GM21529 (cell line): ENCODE measurements around the gene GNAQ.
"Not testable (repeated sequence)": the region's sequence is repeated elsewhere in the genome, so short reads cannot be mapped to it uniquely, and the experiment has no call there.

ENCODE experiments used
- ATAC-seq: cut with Tn5 transposase; IDR thresholded peaks from one replicate; pipeline ENCODE4 v1.9.1; 2021; ENCODE audit not compliant: unreplicated experiment

The GNAQ gene

DNA sequence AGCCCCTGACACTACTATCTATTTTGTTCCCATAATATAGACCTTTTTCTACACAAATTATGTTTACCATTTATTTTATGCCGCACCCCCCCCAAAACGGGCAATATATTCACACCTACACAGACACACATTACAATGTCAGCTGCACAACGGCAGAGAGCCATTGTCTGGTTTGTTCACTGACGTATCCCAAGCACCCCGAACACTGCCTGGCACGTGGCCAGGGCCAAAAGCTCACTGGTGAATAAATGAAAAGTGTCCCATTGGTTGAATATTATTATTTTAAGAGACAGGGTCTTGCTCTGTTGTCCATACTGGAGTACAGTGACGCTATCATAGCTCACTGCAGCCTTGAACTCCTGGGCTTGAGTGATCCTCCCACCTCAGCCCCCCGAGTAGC, 150.5 kb downstream of the GNAQ start:
- ATAC-seq: no peak

DNA sequence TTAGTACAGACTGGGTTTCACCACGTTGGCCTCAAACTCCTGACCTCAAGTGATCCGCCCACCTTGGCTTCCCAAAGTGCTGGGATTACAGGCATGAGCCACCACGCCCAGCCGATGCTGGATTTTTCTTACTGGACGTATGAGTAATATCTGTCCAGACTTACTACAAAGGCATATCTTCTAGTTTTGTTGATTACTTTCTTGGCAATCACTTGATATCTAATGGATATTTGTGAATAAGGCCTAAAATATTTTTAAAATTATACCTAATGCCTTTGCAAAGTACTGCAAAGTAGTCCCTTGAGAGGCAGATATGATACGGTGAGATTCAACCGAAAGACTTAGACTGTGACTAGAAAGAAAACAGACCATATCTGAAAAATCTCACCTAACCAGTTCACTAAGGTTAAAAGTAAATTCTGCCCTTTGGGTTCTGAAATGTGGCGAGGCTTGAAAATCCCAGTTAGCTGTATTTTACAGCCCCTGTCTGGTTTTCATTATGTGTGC, 152.1 kb downstream of the GNAQ start:
- no peak for ATAC-seq

DNA sequence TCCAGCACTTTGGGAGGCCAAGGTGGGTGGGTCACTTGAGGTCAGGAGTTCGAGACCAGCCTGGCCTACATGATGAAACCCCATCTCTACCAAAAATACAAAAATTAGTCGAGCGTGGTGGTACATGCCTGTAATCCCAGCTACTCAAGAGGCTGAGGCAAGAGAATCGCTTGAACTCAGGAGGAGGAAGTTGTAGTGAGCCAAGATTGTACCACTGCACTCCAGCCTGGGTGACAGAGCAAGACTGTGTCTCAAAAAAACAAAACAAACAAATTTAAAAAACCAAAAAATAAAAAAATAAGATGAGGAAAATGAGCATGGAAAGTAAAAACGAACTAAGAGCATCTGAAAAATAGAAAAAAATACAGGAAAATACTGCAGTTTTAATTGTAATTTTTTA, 152.8 kb downstream of the GNAQ start:
- ATAC-seq: not testable (repeated sequence)

DNA sequence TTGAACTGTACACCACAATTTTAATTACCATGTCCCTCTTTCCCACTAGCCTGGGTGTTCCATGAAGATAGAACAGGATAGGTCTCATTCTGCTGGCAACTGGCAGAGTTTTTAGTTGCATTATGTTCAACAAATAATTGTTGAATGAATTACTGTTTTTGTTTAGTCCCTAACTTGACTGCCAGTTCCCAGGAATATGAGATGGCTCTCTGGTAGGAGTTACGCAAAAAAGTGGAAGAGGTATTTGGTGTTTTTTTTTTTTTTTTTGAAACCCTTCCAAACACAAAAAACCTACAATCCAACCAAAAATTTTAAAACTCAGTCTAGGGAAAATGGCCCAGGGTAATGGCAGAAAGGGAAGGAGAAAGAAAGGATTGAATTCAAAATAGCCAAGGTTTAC, 153.6 kb downstream of the GNAQ start:
- no peak for ATAC-seq

DNA sequence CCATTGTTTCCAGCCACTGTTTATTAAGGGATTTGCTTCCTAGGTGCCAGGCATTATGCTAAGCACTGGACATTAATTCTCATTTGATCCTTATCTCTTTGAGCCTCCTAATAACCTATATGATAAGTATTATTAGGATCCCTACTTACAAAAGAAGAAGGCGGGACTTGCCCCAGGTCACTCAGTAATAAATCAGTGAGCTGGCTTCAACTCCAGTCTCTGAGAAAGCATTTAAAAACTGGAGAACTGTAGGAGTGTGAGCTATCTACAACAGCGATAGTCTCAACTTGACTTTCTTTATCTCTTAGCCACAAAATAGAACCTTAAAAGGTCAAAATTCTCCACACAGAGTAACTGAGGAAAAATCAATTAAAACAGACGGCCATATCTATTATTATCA, 155.0 kb downstream of the GNAQ start:
- ATAC-seq: no peak

DNA sequence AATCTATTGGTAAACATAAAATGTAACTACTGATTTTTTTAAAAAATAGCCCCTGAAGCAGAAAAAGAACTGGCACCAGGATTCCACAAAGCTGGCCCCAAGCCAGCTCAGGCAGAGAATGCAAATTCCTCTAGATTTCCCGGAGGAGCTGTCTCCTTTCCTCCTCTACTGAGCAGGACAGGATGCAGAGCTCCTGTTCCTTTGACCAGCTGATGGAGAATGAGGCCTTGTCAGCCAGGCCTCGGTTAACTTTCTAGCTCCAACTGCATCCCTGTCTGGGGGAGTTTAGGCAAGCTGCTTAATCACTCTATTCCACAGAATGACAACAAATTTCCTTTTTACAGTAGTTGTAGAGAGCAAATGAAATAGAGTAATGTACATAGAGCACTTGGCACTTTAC, 155.5 kb downstream of the GNAQ start:
- ATAC-seq: no peak

DNA sequence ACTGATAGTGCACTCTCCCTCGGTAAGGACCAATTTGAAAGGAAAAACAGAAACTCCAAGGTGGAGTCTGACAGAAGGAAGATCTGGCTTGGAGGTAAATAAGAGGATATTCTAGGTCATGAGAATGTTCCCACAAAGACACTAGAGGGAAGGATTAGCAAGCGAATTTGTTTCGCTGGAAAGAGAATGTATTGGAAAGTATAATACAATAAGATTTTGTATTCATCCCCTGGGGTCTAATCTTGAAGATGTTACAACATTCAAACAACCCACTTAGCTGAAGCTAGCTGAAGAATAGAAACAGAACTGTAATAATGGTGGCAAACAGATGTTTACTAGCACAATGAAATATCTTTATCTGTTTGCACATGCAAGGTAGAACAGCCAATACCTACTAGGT, 158.7 kb downstream of the GNAQ start:
- no peak for ATAC-seq

DNA sequence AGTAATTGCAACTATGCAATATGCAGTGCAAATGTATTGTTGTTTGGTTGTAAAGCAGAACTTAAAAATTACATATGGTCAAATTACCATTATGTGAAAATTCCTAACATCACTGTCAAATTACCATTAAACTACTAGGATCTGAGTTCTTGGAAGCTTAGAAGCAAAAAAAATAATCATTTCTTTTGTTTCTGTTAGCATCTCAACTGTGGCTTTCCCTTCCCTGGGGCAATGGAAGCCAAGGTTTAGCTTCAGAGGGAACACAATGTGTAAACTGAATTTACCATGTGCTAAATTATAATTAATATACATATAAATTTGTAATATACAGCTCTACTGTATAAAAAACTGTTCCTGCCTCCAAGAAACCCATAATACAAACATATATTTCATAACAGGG, 159.4 kb downstream of the GNAQ start:
- ATAC-seq: no peak

DNA sequence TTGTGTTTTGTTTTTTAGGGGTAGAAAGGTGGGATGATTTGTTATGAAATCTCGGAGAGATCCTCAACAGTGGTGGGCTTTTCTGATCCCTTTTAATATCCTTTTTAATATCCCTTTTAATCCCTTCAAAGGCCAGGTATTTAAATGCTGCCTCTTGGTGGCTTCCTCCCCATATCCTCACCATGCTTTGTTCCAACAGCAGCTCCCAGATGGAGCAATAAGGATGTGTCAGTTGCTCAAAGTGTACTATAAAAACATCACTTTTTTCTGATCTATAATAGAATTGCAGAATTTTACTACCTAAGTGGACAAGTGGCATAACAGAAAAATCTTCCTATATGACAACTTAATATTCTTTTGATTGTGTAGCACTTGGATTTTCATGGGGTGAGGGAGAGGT, 160.1 kb downstream of the GNAQ start:
- no peak for ATAC-seq

DNA sequence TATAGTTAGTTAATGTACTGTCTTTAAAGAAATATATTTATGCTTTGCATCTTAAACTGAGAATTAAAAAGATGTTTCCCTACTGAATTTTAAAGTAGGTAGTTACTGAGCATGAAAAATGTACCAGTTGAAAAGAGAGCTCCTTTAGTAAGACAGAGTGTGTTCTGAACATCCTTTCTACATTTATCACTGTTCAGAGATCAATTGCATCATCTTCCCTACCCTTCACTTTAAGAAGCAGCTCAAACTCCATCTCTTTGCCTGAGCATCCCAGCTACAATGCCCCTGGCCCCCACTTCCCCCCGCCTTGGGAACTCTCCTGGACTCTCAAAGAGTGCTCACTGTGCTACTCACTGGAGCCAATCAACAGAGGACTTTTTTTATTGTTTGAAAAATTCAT, 164.7 kb downstream of the GNAQ start:
- no peak for ATAC-seq

DNA sequence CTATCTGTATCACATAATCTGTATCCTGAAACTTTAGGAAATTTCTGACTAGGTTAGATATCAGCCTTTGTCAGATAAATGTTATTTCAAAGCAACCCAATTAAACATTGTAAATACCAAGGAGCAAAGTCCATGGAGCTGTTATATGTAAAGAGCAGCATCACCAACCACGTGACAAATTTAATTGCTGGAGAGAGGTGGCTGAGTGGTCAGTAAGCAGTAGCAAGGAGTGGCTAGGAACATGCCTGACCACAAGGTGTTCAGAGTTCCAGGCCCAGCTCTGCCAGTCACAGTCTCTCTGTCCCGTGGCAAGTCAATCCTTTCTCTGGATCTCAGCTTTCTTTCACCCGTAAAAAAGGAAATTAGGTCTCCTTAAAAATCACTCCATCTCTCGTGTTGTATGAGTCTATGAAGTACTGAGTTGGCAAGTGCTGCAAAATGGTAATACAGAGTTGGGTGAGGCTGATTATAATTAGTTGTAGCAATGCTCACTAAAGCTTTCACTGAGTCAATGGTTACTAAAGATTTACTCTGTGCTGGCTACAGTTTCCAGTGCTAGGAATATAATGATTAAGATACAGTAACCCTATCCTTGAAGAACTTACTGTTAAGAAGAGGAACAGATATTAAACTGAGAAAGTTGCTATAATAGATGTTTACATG, 166.1 kb downstream of the GNAQ start:
- ATAC-seq: no peak

DNA sequence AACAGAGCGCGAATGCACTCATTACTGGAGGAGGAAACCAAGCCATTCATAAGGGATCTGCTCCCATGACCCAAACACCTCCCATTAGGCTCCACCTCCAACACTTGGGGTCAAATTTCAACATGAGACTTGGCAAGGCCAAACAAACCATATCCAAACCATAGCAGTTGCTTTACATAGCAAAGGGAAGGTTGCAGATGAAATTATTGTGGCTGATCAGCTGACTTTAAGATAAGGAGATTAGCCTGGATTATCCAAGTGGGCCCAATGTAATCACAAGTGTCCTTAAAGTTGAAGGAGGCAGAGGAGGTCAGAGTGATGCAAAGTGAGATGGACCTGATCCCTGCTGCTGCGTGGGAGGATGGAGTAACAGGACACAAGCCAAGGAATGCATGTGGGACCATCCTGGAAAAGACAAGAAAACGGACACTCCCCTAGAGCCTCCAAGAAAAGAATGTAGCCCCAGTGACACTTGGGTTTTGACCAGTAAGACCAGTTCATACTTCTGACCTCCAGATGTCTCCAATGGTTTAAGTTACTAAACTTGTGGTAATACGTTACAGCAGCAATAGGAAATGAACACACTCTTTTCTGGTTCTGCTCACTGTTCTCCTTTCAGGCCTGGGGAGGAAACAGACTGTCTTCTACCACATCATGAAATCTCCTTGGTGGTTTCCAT, 167.3 kb downstream of the GNAQ start:
- ATAC-seq: no peak

DNA sequence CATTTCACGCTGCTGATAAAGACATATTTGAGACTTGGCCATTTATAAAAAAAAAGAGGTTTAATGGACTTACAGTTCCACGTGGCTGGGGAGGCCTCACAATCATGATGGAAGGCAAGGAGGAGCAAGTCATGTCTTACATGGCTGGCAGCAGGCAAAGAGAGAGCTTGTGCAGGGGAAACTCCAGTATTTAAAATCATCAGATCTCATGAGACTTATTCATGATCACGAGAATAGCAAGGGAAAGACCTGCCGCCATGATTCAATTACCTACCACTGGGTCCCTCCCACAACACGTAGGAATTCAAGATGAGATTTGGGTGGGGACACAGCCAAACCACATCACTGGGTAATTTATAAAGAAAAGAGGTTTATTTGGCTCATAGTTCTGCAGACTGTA, 168.0 kb downstream of the GNAQ start:
- ATAC-seq: not testable (repeated sequence)

DNA sequence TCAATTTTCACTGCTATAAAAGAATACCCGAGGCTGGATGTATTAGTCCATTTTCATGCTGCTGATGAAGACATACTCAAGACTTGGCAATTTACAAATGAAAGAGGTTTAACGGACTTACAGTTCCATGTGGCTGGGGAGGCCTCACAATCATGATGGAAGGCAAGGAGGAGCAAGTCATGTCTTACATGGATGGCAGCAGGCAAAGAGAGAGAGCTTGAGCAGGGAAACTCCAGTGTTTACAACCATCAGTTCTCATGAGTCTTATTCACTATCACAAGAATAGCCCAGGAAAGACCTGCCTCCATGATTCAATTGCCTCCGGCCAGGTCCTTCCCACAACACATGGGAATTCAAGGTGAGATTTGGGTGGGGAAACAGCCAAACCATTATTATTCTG, 170.7 kb downstream of the GNAQ start:
- not testable (repeated sequence) for ATAC-seq

DNA sequence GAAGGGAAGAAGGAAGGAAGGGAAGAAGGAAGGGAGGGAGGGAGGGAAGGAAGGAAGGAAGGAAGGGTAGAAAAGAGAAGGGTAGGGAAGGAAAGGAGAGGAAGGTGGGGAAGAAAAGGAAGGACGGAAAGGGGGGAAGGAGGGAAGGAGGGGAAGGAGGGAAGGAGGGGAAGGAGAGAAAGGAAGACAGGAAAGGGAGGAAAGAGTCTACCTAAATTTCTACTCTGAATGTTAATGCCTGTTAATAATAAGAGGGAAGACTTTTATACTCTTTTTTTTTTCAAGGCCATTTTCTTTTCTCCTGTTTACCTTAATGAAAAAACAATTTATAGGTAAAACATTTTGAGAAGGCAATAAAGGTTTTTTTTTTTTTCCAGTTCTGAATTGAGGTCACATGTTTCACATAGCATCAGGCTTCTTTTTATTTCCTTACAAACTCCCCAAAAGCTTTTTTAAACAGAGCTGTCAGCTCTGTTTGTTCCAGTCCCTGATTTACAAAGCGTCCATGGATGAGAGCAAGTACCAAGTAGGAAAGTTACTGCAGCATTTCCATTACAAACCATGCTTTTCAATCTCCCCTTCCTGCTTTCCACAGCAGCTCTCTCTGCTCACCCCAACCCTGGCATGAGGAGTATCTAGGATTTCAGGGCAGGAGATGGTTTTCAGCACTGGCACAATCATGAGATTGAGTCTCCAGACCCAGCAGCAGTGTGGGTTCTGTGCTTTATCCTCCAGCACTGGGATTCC, 173.9 kb downstream of the GNAQ start:
- ATAC-seq: no peak

DNA sequence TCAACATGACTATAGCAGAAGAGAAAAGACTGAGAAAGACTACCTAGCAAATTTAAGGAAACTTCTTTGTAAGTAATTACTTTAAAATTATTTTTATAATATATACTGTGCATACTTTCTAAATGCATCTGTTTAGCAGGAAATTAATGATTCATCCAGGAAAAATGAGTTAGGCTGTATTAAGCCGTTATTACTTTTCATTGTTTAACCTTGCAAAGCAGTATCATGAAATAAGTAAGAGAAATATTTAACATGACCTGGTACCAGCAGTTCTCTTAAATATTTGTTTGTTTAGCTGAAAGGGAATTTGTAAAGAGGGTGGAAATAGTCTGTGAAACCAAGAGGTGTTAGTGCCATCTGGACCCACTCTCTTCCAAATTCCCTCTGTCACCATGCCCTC, 175.0 kb downstream of the GNAQ start:
- no peak for ATAC-seq

DNA sequence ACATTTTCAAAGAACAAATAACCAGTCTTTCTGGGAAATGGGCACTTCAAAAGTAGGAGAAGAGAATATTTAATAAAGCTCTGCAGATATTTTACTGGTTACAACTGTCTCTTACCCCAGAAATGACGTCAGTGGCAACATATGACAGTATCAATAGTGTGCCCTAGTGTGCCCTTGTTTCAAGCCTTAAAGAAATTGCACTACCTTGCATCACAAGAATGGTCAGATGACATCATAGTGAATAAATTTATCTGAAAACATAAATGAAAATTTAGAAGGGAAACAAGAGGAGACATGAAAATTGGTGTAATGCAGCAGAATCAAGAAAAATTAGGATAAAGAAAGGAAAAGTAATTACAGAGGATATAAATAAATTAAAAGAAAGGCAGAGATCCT, 176.7 kb downstream of the GNAQ start:
- ATAC-seq: no peak

DNA sequence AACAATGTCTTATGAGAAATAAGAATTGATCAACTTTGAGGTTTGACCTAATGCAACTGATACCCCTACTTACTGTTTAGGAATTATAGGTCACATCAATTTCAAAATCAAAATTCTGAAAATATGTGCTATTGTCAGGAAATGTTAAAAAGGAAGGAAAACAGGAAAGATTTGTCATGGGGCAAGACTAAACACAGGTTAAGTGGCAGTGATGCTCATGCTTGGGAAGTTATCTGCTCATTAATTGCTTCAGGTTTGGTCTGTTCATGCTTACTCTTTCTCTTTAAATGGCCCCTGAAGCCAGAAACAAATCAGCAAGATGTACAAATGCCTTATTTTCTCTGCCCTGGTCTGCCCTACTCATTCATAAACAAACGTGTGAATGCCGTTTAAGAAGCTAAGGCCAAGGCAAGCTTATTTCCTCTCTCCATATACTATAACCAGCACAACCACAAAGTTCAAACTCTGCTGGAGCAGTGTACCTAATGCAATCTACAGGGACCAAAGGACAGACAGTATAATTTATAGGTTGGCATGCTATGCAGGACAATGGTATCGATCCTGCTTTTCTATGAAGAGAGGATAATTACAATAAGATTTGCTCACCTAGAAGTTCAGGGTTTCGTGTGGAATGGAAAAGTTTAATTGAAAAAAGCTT, 177.2 kb downstream of the GNAQ start:
- no peak for ATAC-seq

DNA sequence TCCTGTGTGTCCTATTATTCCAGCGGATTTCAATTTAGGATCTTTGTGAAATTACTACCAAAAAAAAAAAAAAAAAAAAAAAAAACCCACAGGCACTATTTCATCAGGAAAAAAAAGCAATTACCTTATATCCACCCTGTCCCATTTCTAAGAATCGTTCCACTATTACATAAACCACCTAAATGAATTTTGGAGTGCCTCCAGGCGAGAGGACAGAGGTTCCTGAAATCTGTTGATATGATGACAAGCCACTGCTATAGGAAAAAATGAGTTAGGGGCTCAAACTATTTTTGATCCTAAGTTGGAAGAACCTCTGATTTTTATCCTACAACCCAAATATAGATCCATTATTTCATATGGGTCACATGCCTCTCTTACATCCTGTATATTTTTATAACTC, 177.9 kb downstream of the GNAQ start:
- no peak for ATAC-seq

DNA sequence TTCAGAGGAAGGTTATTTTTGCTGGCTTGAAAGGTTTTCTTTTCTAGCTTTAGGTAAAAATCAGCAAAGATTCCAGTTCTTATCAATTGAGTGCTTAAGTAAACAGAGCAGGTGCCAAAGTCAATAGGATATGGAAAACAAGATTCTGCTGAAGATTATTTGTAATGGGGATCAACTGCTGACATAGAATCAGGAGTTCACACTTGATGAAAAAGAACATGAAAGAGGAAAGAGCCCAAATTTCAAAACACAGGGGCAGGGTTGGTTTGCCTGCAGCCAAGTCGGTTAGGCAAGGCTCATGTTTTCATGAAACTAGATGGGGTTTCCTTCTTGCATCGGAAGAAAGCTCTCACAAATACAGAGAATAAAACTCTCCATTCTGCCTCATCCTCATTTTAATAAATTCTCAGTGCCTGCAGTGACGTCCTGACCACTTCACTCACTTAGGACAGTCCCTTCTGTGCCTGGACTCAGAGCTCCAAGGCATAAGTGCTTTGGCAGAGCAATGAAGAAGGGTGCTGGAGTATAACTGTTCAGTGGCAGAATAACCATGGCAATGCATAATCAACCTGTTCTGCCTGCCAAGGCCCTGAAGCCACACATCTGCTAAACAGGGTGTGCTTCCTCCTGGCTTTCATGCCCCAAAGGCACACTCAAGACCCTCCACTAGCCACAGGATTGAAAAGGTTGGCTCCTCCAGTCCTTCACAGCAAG, 179.6 kb downstream of the GNAQ start:
- no peak for ATAC-seq

DNA sequence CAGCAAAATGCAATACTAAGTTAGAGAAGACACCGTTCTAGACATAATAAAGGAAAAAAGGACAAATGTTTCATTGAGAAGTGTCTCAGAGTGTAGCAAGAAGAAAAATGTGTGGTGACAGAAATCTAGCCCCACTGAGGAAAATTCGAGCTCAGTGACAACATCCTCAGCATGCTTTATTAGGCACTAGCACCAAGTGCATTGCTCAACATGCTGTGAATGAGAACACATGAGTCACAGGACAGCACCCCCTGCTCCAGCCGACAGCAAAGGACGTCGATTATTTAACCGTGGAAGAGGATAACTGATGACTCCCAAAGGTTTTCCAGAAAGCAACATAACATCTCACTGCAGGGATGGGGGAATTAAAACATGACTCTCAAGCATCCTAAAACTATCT, 182.7 kb downstream of the GNAQ start:
- no peak for ATAC-seq
